COR-L47 (cell line): ENCODE measurements around the gene SAPCD2.

Source experiments
- DNase-seq: peaks from one replicate; lab custom pipeline; 2025; lab: John Stamatoyannopoulos, UW

Gene SAPCD2

DNA sequence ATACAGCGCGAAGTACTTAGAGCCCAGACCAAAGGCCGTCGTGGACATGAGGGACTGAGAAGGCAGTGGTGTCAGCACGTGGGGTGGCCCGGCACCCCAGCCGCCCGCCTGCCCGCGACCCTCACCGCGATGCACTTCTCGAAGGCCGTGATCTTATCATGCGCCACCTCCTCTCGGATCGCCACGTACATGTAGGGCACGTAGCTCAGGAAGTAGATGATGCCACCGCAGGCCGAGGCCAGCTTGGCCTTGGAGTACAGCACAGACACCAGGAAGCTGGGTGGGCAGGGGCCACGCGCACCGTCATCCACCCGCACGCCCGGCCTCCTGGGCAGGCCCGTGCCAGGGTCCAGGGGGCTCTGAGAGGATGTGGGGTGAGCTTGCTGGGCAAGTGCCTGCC lies 53.3 kb downstream of the SAPCD2 start:
- DNase-seq: no peak

DNA sequence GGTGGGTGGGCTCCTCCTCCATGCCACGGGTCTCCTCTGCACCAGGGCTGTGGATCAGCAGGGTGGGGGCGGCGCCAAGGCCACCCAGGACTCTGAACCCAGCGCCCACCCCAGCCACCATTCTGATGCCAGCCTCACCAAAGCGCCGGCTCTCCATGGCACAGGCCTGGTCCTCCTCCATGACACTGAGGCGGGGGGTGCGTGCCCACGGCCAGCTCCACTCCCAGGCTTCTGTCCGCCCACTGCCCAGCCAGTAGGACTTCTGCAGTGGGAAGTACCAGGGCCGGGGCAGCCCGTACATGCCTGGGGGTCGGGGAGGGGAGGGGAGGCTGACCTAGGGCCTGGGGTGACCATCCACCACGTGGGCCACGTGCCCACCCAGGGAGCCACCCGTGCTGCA lies 53.9 kb downstream of the SAPCD2 start:
- no peak for DNase-seq

- DNase-seq: no peak
Measured at GRCh38 chr9:137015976-137016375, 54.4 kb downstream of the SAPCD2 start.

DNA sequence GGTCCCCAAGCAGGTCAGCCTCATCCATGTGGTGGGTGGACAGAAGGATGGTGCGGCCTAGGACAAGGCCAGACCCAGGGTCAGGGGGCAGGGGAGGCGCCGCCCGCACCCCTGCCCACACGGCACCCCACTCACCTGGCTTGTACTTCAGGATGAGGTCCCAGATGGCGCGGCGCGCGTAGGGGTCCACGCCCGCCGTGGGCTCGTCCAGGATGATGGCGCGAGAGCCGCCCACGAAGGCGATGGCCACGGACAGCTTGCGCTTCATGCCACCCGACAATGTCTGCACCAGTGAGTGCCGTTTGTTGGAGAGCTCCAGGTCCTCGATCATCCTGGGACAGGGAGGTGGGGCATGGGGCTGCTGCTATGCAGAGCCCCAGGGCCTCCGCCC lies 54.8 kb downstream of the SAPCD2 start:
- DNase-seq: no peak

GRCh38 chr9:137014776-137015539 lies 55.4 kb downstream of the SAPCD2 start:
- DNase-seq: no peak

DNA sequence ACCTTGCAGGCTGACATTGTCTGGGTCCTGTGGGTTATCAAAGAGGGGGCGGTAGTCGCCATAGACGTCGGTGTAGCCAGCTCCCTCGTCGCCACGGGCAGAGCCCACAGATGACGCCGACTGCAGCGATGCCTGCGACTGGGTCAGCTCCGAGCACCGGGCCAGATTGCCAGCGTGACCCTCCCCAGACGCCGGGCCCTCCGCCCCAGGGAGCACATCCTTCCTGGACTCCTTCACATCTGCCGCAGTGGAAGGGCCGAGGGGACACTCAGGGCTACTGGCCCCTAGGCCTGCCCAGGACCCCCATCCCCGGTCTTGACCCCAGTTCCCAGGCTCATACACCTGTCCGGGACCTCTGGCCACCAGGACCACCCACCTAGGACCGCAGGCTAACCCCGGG lies 56.2 kb downstream of the SAPCD2 start:
- DNase-seq: no peak

GRCh38 chr9:137013571-137013940 lies 56.8 kb downstream of the SAPCD2 start:
- no peak for DNase-seq

DNA sequence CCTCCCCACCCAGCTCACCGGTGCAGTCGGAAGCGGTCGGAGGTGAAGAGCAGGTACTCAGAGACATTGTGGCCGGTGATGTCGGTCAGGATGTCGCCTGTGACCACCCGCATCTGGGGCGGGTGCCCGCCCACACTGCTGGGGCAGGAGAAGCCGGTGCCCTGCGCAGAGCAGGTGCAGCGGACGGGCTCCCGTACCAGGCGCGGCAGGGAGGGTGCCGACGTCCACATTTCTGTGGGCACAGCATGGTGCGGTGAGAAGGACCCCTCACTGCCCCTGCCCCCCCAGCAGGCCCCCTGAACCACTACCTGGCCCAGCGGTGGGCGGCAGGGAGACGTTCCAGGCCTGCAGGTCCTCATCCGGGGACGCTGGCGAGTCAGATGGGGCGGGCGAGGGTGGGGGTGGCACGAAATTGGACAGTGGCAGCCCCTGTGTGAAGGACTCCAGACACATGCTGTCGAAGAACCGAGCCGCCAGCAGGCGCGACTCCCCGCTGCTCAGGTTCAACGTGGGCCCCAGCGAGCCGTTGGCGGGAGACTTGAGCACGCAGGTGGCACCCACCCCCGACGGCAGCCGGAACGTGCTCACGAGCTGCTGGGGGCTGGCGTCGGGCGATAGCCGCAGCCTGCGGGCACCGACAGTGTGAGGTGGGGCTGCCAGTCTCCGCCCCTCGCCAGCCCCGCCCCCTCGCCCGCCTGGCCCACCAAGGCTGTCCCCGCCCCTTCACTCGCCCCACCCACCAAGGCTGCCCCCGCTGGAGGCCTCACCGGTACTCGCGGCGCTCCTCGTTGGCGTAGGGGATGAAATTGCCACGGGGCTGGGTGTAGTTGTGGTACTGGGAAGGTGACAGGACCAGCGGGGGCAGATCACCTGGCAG lies 57.4 kb downstream of the SAPCD2 start:
- no peak for DNase-seq
